Bronchial epithelial cell (primary cell): Measurements from ENCODE around the gene NUB1. TPM values are rescaled to one million over a fixed set of nuclear protein-coding genes. Genes with fewer than 3 reads are reported as not detected.
"Not testable (repeated sequence)": the region's sequence is repeated elsewhere in the genome, so short reads cannot be mapped to it uniquely, and the experiment has no call there.

Experiments used
- DNase-seq: peaks from one replicate; pipeline ENCODE4 v3.0.0-alpha.2; 2010; ENCODE audit warnings: low read depth
- FAIRE-seq: peaks from 2 replicates; lab custom pipeline; 2011; peaks lifted over from hg19 to GRCh38; lab: Jason Lieb, UNC
- H3K27me3 ChIP-seq: 2 replicates; pipeline ENCODE4 v1.5.1; 2011; ENCODE audit warnings: low read length; ENCODE audit not compliant: control insufficient read depth, insufficient read depth
- H3K36me3 ChIP-seq: 2 replicates; pipeline ENCODE4 v1.5.1; 2011; ENCODE audit warnings: low read length; ENCODE audit not compliant: control insufficient read depth, insufficient read depth
- H3K4me3 ChIP-seq: 2 replicates; pipeline ENCODE4 v1.5.1; 2011; ENCODE audit warnings: mild to moderate bottlenecking, low read depth, low read length, control low read depth
- total RNA-seq: library from RNA; depleted of rRNA; stranded (reverse); fragments of >200 nt; gene quantifications from 2 replicates; pipeline ENCODE4 v1.2.1, GENCODE V29; 2014
- TF ChIP-seq, protein P1 (sequence below): IDR thresholded peaks from 2 replicates; pipeline ENCODE4 v1.5.1; 2011; ENCODE audit warnings: mild to moderate bottlenecking, moderate library complexity, low read length, control low read depth, inconsistent platforms; ENCODE audit not compliant: insufficient read depth, severe bottlenecking

The NUB1 gene
- total RNA-seq, 1 donor from 2014 or later = 34.0 TPM

DNA sequence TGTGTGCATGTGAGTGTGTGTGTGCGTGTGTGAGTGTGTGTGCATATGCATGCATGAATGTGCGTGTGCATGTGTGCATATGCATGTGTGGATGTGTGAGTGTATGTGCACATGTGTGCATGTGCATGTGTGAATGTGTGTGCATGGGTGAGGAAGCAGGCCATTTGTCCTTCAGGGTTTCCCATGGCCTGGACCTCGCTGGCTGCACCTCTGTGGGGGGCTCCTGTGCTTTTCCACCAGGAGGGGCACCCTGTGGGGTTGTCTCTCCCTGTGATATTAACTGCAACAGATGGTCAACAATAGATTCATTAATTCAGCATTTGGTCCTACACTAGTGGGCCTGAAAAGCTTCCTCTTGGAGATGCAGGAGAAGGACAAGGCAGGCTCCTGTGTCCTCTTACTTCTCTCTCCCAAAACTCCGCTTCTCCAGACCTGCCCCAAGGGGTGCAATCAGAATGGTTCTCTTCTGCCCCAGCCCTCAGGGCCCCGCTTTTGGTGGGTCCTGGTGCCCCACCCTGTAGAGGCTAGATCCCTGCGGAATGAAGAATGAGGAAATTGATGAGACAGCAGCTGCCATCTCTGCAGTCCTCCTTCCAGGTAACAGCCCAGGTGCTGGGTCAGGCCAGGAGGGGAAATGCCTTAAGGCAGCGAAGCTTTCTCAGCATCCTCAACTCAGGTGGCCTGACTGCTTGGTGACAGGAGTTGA is 41.5 kb upstream of the NUB1 start:
- Histone ChIP-seq H3K27me3 (no peaks in the 10 kb centered on the region), H3K36me3 (no peaks in the 10 kb centered on the region), H3K4me3 (no peak overlapping the region)
- no peak for DNase-seq
- TF ChIP-seq, protein P1, sequence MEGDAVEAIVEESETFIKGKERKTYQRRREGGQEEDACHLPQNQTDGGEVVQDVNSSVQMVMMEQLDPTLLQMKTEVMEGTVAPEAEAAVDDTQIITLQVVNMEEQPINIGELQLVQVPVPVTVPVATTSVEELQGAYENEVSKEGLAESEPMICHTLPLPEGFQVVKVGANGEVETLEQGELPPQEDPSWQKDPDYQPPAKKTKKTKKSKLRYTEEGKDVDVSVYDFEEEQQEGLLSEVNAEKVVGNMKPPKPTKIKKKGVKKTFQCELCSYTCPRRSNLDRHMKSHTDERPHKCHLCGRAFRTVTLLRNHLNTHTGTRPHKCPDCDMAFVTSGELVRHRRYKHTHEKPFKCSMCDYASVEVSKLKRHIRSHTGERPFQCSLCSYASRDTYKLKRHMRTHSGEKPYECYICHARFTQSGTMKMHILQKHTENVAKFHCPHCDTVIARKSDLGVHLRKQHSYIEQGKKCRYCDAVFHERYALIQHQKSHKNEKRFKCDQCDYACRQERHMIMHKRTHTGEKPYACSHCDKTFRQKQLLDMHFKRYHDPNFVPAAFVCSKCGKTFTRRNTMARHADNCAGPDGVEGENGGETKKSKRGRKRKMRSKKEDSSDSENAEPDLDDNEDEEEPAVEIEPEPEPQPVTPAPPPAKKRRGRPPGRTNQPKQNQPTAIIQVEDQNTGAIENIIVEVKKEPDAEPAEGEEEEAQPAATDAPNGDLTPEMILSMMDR = no peak
- FAIRE-seq = no peak

DNA sequence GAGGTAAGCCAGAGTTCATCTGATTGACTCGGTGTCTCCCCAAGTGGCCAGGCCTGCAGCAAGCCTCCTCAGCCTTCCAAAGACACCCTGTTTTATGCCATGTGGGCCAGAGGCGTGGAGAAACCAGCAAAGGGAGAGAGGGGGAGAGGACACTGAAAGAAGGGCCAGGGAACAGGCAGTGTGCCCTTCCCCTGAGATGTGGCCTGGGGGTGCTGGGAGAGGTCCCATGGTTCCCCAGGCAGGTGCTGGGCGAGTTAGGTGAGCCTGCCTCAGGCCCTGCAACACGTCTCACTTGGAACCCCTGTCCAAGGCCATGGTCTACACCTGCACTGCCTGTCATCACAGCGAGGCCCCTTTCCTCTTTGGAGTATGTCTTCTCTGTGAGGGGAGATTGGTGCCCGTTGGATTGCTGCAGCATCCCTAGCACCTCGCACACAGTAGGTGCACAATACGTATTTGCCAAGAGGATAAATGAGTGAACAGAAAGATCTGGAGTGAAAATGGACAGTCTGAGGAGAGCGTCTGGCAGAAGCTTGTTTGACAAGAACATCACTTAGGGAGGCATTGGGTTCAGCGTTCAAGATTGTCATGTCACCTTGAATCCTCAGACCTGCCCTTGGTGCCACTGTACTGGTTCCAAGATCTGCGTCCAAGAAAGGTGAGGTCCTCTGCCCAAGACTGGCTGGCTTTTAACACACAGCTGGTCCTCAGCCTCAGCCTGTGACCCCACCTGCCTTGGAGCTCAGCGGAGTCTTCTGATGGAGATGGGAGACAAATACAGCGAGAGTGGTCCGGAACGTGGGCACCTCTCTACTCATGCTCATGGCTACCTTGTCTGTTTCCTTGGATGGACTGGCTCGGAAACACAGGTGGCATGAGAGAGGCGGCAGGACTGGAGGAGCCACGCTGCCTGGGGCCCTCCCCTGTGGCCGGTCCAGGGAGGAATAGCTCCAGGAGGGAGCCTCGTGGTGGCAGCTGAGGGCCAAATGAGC is 39.8 kb upstream of the NUB1 start:
- TF ChIP-seq, protein P1 = no peak
- FAIRE-seq = no peak
- H3K27me3 ChIP-seq = no peaks in the 10 kb centered on the region
- H3K36me3 ChIP-seq = no peaks in the 10 kb centered on the region
- no peak overlapping the region for H3K4me3 ChIP-seq
- DNase-seq = no peak

DNA sequence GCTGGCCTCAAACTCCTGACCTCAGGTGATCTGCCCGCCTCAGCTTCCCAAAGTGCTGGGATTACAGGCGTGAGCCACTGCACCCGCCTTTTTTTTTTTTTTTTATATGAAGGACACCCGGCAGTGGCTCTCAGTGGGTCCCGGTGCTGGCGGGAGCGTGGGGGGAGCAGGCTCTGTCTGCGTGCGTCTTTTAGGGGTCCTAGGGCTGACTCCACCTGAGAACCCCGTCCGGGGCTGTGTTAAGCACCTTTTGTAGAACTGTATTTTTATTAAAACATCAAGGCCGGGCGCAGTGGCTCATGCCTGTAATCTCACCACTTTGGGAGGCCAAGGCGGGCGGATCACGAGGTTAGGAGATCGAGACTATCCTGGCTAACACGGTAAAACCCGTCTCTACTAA is 37.4 kb upstream of the NUB1 start:
- not testable (repeated sequence) for H3K27me3 ChIP-seq, FAIRE-seq, H3K4me3 ChIP-seq, H3K36me3 ChIP-seq, DNase-seq

DNA sequence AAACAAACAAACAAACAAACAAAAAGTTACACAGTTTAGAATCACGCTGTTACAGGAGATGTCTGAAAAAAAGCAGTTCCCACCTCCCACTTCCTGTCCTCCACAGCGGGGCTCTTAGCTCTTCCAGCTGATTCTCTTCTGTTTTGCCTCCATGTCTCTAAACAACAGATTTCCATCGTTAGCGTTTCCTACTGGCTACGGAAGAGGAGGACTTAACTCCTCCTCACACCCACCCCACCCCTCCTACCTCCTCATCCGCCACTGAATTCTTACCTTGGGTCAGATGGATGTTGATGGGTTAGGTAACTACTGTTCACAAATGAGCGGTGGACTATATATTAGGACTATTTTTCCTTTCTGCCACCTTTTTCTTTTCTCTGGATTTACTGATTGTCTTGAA is 36.8 kb upstream of the NUB1 start:
- no peaks in the 10 kb centered on the region for H3K27me3 ChIP-seq
- TF ChIP-seq, protein P1 = no peak
- DNase-seq (peak; percentile 10), FAIRE-seq (no peak)
- H3K4me3 ChIP-seq = no peak overlapping the region
- no peaks in the 10 kb centered on the region for H3K36me3 ChIP-seq

DNA sequence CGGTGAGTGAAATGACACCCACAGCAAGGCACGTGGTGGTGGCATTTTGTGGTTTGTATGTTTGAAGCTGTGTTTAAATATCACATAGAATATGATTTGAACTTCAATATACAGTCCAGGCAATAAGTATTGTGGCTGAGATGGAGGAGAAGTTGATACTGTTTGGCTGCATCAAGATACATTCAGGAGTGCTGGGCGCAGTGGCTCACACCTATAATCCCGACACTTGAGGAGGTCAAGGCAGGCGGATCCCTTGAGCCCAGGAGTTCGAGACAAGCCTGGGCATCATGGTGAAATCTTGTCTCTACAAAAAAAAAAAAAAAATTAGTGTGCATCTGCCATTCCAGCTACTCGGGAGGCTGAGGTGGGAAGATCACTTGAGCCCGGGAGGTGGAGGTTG is 35.2 kb upstream of the NUB1 start:
- H3K4me3 ChIP-seq = no peak overlapping the region
- FAIRE-seq (no peak), DNase-seq (no peak)
- no peaks in the 10 kb centered on the region for H3K27me3 ChIP-seq
- TF ChIP-seq, protein P1 = no peak
- no peaks in the 10 kb centered on the region for H3K36me3 ChIP-seq

DNA sequence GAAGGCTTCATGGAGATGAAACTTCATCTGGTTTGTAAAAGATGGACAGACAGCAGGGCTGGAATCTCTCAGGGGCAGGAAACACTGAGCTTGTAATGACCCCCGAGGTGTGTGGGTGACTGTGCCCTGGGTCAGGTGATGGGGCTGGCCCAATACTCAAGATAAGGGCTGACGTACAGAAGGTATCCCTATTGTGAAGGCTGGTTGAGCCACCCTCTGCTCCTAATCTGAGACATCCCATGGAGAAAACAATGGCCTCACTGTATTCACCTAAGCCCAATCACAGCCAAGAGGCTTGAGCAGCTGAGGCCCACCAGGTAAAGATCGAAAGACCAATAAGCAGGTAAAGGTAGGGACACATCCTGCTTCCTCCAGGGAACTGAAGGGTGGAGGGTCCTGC is 34.8 kb upstream of the NUB1 start:
- no peak for FAIRE-seq
- no peaks in the 10 kb centered on the region for H3K27me3 ChIP-seq
- TF ChIP-seq, protein P1 = no peak

More for the DNA sequence above, 34.8 kb upstream of the NUB1 start:
- no peak overlapping the region for H3K4me3 ChIP-seq
- DNase-seq = no peak
- no peaks in the 10 kb centered on the region for H3K36me3 ChIP-seq
